GM12891 (cell line): ENCODE results near the gene ANO2.

Experiments
- PAX5 ChIP-seq: IDR thresholded peaks from 2 replicates; pipeline ENCODE4 v1.6.1; 2011; ENCODE audit warnings: low read length, moderate library complexity, mild to moderate bottlenecking; ENCODE audit not compliant: insufficient read depth, severe bottlenecking
- POLR2A ChIP-seq: IDR thresholded peaks from 2 replicates; pipeline ENCODE4 v1.6.1; 2011; ENCODE audit warnings: low read depth, low read length, control low read depth
- POLR2AphosphoS5 ChIP-seq: IDR thresholded peaks from 2 replicates; pipeline ENCODE4 v1.6.1; 2011; ENCODE audit warnings: low read depth, low read length, control low read depth
- SPI1 ChIP-seq: IDR thresholded peaks from 2 replicates; pipeline ENCODE4 v1.6.1; 2011; ENCODE audit warnings: low read depth, low read length, control low read depth
- TAF1 ChIP-seq: IDR thresholded peaks from 2 replicates; pipeline ENCODE4 v1.6.1; 2011; ENCODE audit warnings: low read depth, low read length, control low read depth

- no peak for TF ChIP-seq POLR2A
- no peak for TF ChIP-seq POLR2AphosphoS5
- no peak for TF ChIP-seq TAF1
- no peak for TF ChIP-seq PAX5
- no peak for TF ChIP-seq SPI1
Observed at GRCh38 chr12:5758347-5758746, 186.7 kb downstream of the ANO2 start.
